Measurements from ENCODE around the gene UGT1A5.
A peak's percentile ranks its signal among the peaks of the same experiment; 100 is the strongest.
"Not testable (repeated sequence)": the region's sequence is repeated elsewhere in the genome, so short reads cannot be mapped to it uniquely, and the experiment has no call there.

The UGT1A5 gene

GRCh38 chr2:233698740-233699139, 14.0 kb upstream of the UGT1A5 start:
- DNase-seq = no peak

- no peak for DNase-seq
Observed at GRCh38 chr2:233699424-233700027, 13.2 kb upstream of the UGT1A5 start.

GRCh38 chr2:233700028-233700635, 12.6 kb upstream of the UGT1A5 start:
- peak; percentile 6 for DNase-seq

GRCh38 chr2:233700842-233701241, 11.9 kb upstream of the UGT1A5 start:
- DNase-seq = not testable (repeated sequence)

- no peak for DNase-seq
Observed at GRCh38 chr2:233702238-233702637, 10.5 kb upstream of the UGT1A5 start.

GRCh38 chr2:233705911-233706506, 6.7 kb upstream of the UGT1A5 start:
- no peak for DNase-seq

- DNase-seq = no peak
Observed at GRCh38 chr2:233706720-233707119, 6.0 kb upstream of the UGT1A5 start.

- no peak for DNase-seq
Observed at GRCh38 chr2:233707940-233708644, 4.6 kb upstream of the UGT1A5 start.

GRCh38 chr2:233708942-233709341, 3.8 kb upstream of the UGT1A5 start:
- no peak for DNase-seq

GRCh38 chr2:233711312-233712008, 1.2 kb upstream of the UGT1A5 start:
- peak; percentile 63 for DNase-seq

- DNase-seq = no peak
Observed at GRCh38 chr2:233713262-233713615, 532 bp downstream of the UGT1A5 start.

- no peak for DNase-seq
Observed at GRCh38 chr2:233714121-233714520, 1.4 kb downstream of the UGT1A5 start.

- no peak for DNase-seq
Observed at GRCh38 chr2:233718552-233718951, 5.8 kb downstream of the UGT1A5 start, which contains the start of gene UGT1A4. TSS of gene UGT1A4 (plus strand) at chr2:233718736. CDS start at chr2:233718821, 85 bp downstream.

GRCh38 chr2:233728723-233729301, 16.1 kb downstream of the UGT1A5 start, which contains the start of gene UGT1A3:
TSS of gene UGT1A3 (plus strand) at chr2:233729042. CDS start at chr2:233729127, 85 bp downstream.
- DNase-seq = no peak

- DNase-seq = not testable (repeated sequence)
Observed at GRCh38 chr2:233736868-233737653, 24.4 kb downstream of the UGT1A5 start.

- no peak for DNase-seq
Observed at GRCh38 chr2:233740870-233741269, 28.2 kb downstream of the UGT1A5 start.

- no peak for DNase-seq
Observed at GRCh38 chr2:233743464-233744259, 31.0 kb downstream of the UGT1A5 start.

GRCh38 chr2:233745073-233745755, 32.5 kb downstream of the UGT1A5 start:
- DNase-seq = no peak

GRCh38 chr2:233745838-233746237, 33.1 kb downstream of the UGT1A5 start:
- DNase-seq = not testable (repeated sequence)
